Uterus (tissue), 2 donors: Measurements from ENCODE around the gene TAGLN3.

Source experiments
- CTCF ChIP-seq, 4 experiments: fragments of 200-600 bp in 2 of 4; fragments of 450-650 bp in 2 of 4; sonication (generic) in 2 of 4; IDR thresholded peaks; one replicate each; pipeline ENCODE4 v1.5.1; 2016 to 2019; ENCODE audit warnings: antibody characterized with exemption in 4 of 4, mild to moderate bottlenecking in 2 of 4, moderate library complexity in 1 of 4
- POLR2A ChIP-seq, 2 donors: fragments of 450-650 bp; IDR thresholded peaks; one replicate each; pipeline ENCODE4 v1.6.1; 2016; ENCODE audit warnings: antibody characterized with exemption in 2 of 2, mild to moderate bottlenecking in 1 of 2, moderate library complexity in 1 of 2

- TF ChIP-seq CTCF (IDR thresholded peaks at IDR 0.05) (no peak), POLR2A (IDR thresholded peaks at IDR 0.05) (no peak)
Observed at GRCh38 chr3:112017091-112017490, 18.4 kb downstream of the TAGLN3 start.
